HG02571 (cell line): ENCODE data around the gene EXOSC3.
"Not testable (repeated sequence)": the region's sequence is repeated elsewhere in the genome, so short reads cannot be mapped to it uniquely, and the experiment has no call there.

ENCODE experiments used
- ATAC-seq: cut with Tn5 transposase; IDR thresholded peaks from one replicate; pipeline ENCODE4 v1.9.1; 2021; ENCODE audit warnings: mild to moderate bottlenecking, moderate library complexity; ENCODE audit not compliant: unreplicated experiment

Gene EXOSC3

DNA sequence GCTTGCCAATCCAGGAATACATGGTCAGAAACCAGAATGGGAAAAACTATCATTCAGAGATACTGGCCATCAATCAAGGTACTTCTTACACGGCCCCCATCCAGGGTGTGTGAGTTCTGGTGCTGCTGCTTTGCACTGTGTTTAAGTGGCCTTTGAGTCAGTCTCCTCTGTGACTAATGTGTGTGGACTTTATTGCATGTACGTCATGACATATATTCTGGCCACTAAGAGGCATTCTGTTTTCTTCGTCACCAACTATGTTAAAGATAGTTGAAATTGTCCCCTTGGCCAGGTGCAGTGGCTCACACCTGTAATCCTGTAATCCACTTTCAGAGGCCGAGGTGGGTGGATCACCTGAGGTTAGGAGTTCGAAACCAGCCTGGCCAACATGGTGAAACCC is 8.5 kb downstream of the EXOSC3 start:
- ATAC-seq, result no peak

- no peak for ATAC-seq
Observed at GRCh38 chr9:37775216-37775919, 9.5 kb downstream of the EXOSC3 start.

DNA sequence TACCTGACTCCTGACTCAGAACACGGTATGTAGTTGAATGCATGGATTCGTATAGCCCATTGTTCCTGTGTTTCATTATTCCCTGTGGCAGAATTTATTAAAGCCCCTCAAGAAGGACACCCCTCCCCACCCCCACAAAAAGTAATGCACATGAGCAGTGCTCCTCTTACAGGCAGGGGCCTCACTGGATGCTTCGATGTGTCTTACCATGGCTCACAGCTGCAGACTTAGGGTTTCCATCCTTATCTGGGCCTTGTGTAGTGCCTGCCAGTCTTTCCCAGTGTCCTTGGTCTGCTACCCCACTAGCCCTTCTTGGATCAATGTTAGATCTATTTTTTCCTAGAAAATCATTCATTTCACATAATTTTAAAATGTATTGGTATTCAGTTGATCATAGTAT is 14.9 kb downstream of the EXOSC3 start:
- no peak for ATAC-seq

GRCh38 chr9:37769306-37769705 is 15.6 kb downstream of the EXOSC3 start:
- ATAC-seq, result no peak

GRCh38 chr9:37765263-37765662 is 19.6 kb downstream of the EXOSC3 start:
- ATAC-seq, result not testable (repeated sequence)

- no peak for ATAC-seq
Observed at GRCh38 chr9:37761511-37761910, 23.4 kb downstream of the EXOSC3 start.

GRCh38 chr9:37760416-37761161 is 24.3 kb downstream of the EXOSC3 start:
- ATAC-seq, result no peak

GRCh38 chr9:37758747-37759146 is 26.1 kb downstream of the EXOSC3 start:
- ATAC-seq, result no peak

DNA sequence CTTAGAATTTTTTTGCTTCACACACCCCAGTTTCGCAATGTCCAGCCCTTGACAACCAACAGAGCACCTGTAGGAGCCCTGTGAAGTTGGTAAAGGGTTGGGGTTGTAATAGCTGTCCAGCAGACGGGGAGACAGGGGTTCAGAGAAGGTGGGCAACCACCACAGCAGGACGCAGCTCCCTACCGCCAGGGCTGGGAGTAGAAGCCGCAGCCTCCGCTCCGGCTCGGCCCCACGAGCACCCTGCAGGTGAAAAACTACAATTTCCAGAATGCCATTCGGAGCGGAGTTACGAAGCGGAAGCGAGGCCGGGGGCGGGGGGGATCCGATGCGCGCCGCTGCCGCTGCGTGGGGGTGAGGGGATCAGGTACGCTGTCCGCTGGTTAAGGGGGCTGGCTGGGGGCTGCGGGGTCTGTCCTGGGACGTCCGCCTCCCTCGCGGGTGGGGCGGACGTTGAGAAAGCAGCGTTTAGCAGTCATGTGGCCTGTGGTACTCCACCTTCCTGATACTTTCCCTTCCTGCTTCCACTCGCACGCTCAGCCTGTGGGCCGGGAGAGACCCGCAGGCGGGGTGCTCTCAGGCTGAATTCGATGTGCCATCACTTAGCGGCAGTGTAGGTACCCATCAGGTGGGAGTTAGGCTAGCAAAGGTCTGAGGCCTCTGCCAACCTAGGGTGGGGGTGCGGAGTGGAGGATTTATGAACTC is 31.2 kb downstream of the EXOSC3 start, which contains the start of gene TRMT10B:
Gene TRMT10B (plus strand): TSS at position 317 of the 702 bp plus-strand sequence. CDS start 8,127 bp downstream, outside the sequence.
- peak; percentile 92 for ATAC-seq

DNA sequence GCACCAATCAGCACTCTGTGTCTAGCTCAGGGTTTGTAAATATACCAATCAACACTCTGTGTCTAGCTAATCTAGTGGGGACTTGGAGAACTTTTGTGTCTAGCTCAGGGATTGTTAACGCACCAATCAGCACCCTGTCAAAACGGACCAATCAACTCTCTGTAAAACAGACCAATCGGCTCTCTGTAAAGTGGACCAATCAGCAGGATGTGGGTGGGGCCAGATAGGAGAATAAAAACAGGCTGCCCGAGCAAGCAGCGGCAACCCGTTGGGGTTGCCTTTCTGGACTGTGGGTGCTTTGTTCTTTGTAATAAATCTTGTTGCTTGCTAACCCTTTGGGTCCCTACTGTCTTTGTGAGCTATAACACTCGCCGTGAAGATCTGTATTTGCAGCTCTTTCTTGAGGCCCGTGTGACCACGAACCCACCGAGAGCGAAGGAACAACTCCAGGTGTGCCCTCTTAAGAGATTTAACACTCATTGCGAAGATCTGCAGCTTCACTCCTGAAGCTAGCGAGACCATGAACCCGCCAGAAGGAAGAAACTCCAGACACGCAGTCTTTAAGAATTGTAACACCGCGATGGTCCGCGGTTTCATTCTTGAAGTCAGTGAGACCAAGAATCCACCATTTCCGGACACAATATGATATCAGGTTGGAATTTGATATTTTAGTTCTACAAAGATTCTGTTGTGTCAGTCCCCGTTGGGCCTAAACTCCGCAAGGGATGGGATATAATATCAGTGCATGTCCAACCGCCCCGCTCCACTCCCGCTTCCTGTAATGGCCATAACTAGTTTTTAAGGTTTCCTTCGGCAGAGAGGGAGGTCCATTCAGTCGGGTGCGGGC is 32.0 kb downstream of the EXOSC3 start:
- ATAC-seq, result no peak

DNA sequence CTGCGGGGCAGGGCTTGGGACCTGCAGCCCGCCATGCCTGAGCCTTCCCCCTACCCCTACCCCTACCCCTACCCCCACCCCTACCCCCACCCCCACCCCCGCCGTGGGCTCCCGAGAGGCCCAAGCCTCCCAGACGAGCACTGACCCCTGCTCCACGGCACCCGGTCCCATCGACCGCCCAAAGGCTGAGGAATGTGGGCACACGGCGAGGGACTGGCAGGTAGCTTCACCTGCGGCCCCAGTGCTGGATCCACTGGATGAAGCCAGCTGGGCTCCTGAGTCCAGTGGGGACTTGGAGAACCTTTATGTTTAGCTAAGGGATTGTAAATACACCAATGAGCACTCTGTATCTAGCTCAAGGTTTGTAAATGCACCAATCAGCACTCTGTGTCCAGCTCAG is 32.8 kb downstream of the EXOSC3 start:
- not testable (repeated sequence) for ATAC-seq

DNA sequence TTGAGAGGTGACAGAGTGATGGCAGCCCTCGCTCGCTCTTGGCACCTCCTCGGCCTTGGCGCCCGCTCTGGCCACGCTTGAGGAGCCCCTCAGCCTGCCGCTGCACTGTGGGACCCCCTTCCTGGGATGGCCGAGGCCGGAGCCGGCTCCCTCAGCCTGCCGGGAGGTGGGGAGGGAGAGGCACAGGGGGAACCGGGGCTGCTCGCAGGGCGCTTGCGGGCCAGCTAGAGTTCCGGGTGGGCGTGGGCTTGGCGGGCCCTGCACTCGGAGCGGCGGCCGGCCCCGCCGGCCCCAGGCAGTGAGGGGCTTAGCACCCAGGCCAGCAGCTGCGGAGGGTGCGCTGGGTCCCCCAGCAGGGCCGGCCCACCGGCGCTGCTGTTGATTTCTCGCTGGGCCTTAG is 33.2 kb downstream of the EXOSC3 start:
- ATAC-seq, result not testable (repeated sequence)

- no peak for ATAC-seq
Observed at GRCh38 chr9:37751186-37751585, 33.7 kb downstream of the EXOSC3 start.

DNA sequence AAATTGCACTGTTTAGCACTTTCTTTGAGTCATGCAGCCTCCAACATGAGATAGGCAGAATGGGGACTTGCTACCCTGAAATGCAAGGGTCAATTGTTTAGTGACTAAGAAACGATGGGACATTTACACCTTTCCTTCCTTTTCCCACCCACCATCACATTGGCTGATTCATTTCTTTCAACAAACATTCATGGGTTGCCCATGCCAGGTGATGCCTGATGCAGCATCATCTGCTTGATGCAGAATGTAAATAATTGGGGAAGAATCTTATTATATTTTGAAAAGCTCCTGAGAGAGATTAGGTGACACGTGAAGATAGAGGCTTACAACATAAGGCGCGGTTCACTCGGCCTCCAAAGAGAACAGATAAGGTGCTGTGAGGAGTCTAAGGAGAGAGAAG is 35.7 kb downstream of the EXOSC3 start:
- ATAC-seq, result no peak

DNA sequence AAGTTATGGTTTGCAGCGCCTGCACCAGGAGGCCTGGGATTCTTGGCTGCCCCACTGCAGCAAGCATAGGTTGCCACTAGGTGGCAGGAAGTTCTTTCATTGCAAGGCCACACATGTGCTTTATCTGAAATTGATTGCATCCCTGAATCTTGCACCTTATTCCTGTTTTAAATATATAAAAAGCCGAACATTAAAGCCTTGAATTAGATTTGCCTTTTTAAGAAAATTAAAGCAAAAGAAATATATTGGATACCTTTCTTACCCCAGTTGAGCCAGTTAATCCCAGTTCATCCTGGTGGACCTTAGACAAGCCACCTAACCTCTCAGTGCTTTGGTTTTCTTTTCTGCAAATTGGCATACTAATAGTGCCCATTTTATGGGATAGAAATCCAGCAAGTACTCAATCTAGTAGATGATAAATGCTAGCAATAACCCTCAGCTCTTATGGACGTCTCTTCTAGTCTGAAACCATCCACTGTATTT is 37.6 kb downstream of the EXOSC3 start:
- ATAC-seq, result no peak

GRCh38 chr9:37746448-37747270 is 38.2 kb downstream of the EXOSC3 start:
- no peak for ATAC-seq

- ATAC-seq, result no peak
Observed at GRCh38 chr9:37745970-37746369, 38.9 kb downstream of the EXOSC3 start.

- ATAC-seq, result no peak
Observed at GRCh38 chr9:37740631-37741328, 44.1 kb downstream of the EXOSC3 start.

DNA sequence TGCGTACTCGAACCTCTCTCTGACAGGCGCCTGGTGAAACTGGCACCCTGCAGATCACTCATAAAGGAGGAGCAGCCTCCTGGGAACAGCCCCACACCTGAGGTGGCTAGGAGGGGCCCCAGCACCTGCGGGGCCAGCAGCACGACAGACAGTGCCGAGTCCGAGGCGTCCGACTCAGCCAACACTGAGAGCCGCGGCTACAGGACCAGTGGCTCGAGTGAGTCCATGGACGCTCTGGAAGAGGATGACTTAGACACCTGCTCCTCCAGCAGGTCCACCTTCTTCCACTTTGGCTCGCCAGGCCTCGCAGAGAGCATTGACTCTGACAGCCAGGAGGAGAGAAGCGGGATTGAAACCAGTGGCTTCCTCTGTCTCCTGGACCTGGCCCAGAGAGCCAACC is 44.7 kb downstream of the EXOSC3 start:
- ATAC-seq, result no peak
